NCI-H446 (cell line): ENCODE results near the gene NF2.

ENCODE experiments used
- DNase-seq, 2 experiments: peaks; one replicate each; lab custom pipeline; 2025; lab: John Stamatoyannopoulos, UW

The NF2 gene

GRCh38 chr22:29720811-29721323 lies 117.4 kb downstream of the NF2 start:
- DNase-seq, result no peak

DNA sequence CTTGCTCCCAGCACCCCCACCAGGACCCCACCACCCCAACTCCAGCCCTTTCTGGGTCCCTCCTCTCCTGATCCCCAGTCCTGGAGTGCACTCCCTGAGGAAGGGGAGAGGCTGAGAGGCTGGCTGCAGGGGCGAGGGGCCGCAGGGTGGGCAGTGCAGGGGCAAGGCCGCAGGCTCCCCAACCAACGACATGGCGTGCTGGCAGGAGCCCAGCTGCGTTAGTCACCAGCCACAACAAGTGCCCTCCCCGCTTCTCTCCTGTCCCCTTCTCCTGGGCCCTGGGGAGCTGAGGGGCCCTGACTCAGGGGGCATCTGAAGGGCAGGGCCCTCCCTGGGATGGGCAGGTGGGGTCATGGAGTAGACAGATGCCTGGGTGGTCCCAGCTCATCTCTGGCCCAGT lies 118.7 kb downstream of the NF2 start:
- DNase-seq, result no peak

- no peak for DNase-seq
Measured at GRCh38 chr22:29722587-29722986, 119.2 kb downstream of the NF2 start.

- no peak for DNase-seq
Measured at GRCh38 chr22:29723766-29724165, 120.3 kb downstream of the NF2 start.

DNA sequence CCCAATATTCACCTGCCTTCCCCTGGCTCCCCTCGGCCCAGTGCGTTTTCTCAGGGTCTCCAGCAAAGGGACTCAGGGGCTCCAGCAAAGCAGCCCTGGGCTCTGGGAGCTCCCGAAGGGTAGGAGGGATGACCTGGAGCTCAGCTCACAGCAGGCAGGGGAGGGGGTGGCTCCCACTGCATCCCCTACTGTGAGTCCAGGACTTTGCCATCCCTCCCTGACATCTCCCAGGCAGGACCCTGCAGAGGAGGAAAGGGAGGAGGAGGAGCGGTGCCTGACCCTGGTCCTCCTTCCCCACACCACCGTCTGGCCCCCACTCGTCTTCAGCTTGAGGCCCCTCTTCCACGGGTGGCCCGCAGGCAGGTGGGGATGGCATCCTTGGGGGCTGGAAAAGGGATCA lies 121.4 kb downstream of the NF2 start:
- DNase-seq, result no peak

DNA sequence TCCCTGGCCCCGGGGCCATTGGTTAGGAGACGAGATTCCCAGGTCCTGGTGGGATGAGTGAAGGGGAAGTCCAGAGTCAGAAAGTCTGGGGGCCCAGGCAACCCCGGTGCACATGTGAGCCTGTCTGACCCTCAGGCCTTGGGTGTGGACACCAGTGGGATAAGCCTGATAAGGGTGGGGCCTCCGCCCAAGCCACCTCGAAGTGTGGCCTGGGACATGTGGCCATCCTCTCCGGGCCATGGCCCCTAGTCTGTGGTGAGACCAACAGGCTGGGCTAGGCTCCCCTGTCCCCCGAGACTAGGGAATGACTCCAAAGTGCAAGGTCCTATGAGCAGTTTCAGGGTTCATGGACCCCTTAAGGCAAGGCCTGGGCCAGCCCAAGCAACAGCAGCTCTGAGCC lies 122.7 kb downstream of the NF2 start:
- DNase-seq, result no peak

DNA sequence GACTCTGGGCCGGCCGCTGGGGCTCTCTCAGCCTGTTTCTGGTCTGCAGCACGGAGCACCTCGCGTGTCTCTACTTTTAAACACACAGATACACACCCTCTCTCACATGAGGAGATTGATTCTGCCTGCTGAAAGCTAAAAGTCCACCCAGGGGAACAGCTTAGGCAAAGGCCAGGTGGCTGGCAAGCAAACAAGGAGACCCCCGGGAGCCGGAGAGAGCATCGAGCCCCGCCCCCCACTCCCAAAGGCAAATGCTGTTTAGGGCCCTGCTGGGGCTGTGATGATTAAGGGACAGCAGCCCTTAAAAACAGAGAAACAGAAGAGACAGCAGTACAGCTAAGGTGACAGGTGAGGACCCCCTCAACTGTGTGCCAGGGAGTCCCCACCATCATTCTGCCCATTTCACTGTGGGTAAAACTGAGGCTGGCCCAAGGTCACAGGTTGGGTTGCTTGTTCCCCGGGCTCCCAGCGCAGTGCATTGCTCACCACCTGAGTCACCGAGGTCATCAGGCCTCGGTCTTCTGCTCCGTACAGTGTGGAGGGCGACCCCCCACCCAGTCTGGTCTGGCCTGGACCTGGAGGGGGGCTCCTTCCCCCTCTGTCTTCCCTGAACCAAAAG lies 123.2 kb downstream of the NF2 start:
- no peak for DNase-seq

DNA sequence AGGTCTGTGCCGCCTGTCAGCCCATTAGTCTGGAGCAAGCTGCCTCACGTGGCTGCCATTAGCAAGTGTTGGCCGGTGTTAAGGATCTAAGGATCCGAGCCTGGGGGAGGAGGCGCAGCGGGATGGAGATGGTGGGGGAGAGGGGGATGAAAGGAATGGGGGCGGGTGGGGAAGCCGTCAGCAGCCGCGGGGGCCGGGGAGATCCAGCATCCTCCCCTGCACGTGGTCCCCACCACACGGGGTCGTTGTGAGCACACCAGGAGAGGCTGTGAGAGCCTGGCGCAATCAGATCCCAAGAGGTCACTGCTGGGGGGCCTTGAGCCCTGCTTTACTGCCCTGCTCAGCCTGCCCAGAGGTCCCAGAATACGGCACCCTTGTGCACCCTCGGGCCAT lies 123.7 kb downstream of the NF2 start:
- no peak for DNase-seq

- no peak for DNase-seq
Measured at GRCh38 chr22:29729161-29729560, 125.7 kb downstream of the NF2 start.

DNA sequence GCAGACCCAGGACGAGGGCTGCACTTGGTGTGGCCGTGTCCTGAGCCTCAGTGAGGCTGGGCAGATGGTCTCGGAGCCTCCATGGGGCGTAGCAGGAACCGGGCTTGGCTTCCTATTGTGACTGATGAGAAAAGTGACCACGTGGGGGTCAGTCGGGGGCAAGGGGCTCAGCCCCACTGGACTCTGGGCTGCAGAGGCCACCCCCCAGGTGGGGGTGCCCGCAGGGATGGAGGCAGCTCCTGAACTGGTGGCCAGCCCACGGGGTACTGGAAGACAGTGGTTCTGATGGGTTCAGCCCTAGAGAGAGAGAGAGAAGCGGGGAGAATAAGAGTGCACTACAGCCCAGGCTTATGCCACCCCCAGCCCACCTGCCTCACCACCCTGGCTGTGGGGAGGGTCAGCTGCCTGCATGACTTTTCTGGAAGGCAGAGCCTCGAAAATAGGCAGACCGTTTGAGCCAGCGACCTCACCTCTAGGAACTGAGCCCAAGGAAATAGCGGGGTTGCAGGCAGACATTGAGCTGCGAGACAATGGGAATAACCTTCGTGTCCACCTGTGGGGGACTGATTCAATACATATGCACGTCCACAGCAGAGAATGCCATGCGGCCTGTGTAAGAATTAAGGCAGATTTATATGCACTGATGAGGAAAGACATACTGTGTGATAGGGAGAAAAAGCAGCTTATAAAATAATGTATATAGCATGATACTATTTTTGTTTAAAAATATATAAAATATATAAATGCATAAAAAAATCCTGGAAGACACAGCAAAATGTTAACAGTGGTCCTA lies 127.8 kb downstream of the NF2 start:
- no peak for DNase-seq

DNA sequence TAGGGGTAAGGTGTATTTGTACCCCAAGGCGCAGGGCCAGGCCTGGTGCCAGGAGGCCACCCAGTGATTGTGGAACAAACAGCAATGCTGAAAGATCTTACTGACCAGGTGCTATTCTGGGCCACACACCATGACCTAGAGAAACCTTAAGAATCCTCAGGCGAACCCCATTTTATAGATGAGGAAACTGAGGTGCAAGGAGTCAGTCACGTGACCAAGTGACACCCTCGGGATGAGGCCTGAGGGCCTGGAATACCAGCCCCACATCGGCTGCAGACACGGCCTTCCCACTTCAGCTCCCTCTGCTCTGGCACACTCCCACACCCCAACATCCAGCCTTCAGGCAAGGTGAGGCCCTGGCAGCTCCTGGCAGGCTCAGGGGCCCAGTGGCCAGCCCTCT lies 129.4 kb downstream of the NF2 start:
- peak in 1 of 2 experiments; percentile 12 for DNase-seq

- peak; percentile 45 to 85 for DNase-seq
Measured at GRCh38 chr22:29733362-29734201, 130.1 kb downstream of the NF2 start.

DNA sequence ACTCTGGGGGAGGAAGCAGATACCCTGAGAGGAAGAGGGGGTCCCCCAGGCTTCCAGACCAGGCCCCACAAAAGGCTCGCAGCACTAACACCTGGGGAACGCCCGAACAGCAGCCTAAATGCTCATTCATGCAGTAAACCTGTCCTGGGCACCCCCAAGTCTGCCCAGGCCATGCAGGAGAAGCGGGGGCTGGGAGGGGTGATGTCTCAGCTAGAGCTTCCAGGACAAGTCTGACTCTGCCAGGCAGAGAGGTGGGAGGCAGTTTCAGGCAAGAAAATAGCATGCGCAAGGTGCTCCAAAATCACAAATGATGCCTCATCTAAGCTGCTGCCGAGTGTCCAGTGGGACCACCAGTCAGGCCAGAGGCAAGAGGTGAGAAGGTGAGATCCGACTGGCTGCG lies 131.0 kb downstream of the NF2 start:
- no peak for DNase-seq

- DNase-seq, result no peak
Measured at GRCh38 chr22:29734838-29735237, 131.4 kb downstream of the NF2 start.

GRCh38 chr22:29735416-29735815 lies 132.0 kb downstream of the NF2 start:
- no peak for DNase-seq

DNA sequence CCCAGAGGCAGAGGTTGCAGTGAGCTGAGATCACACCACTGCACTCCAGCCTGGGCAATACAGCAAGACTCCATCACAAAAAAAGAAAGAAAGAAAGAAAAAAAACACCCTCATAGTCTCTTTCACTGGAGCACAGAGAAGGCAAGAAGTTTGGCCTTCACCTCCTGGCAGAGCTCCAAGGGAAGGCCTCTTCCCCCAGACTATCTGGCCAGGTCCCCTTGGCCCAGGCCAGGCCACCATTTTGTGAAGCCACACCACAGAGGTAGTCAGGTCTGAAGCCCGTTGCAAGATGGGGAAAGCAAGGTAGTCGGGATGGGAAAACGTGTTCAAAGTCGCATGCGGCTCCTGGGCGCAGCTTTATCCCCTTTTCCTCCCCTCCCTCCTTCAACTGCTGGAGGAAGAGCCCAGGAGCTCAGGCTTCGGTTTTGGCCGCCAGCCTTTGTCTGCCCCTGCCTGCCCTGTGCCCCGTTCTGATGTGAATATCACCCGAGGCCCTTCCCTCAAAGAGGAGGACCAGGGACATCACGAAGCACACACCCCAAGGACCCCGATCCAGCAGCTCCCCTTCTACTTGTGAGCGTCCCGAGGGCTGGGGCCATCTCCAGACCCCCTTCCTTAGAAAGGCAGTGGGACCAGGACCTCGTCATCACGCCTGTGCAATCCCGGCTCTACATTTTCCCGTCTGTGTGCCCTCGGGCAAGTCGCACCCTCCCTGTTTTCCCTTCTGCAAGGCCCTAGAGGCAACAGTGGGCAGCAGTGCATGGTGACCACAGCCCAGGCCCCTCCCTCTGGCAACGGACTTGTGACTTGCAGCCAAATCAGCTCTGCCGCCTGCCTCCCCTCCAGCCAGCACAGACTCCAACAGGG lies 134.1 kb downstream of the NF2 start:
- DNase-seq, result peak; percentile 19 to 57

DNA sequence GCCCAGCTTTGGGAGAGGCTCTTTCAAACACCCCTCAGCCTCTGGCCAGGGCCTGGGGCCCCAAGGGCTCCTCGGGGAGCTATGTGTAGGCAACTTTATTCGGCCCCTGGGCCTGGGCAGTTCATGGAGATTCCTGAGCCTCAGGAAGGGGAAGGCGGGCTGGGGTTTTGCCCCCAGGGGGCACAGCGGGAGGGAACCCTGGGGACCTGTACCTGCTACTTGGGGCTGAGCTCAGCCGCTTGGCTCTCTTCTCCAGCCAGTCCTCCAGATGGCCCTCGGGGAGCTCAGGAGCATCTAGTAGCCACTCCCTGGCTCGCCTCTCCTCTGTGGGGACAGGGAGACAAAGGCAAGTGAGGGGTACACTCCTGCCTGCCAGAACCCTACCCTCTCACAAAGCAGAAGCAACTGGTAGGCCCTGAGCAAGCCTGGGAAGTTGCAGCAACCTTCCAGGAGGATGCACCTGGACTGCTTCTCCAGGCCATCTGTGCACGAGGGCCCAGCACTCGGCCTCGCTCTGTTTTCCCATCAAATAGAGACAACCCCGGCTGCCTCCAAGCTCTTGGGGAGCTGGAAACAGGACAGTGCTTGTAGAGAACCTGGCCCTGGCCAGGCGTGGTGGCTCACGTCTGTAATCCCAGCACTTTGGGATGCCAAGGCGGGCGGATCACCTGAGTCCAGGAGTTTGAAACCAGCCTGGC lies 134.8 kb downstream of the NF2 start:
- DNase-seq, result no peak

GRCh38 chr22:29739346-29739875 lies 136.0 kb downstream of the NF2 start:
- DNase-seq, result no peak

DNA sequence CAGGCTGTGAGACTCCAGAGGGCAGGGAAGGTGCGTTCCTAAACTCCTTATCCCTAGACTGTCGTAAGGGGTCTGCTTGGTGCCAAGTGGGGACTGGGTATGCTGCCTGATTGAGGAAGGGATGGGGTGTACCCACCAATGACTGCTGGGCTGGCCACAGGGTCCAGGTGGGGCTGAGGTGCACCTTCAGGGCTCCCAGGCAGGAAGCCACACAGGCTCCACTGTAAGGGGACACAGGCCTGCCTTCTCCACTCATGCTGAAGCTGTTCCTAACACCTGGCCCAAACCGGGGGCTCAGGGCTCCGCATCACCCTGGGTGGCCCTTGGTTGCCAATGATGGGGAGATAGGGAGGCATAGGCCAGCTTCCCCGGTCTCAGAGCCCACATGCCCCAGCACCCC lies 136.8 kb downstream of the NF2 start:
- no peak for DNase-seq

DNA sequence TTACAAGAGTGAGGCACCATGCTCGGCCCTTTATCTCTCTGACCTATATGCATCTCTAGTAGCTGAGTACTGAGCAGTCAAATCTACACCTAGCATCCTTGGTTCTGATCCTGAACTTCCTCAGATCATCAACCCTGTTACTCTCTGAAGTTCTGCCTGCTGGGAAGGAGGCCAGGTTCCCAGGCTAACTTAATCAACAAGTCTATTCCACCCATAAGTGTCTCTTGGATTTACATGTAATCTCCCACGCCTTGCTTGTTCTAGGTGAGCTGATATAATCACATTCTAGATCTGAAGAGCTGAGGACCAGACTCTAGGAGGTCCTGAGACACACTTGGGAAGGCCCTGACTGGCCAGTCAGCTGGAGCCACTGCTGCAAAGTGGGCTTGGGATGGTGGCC lies 138.5 kb downstream of the NF2 start:
- DNase-seq, result no peak

DNA sequence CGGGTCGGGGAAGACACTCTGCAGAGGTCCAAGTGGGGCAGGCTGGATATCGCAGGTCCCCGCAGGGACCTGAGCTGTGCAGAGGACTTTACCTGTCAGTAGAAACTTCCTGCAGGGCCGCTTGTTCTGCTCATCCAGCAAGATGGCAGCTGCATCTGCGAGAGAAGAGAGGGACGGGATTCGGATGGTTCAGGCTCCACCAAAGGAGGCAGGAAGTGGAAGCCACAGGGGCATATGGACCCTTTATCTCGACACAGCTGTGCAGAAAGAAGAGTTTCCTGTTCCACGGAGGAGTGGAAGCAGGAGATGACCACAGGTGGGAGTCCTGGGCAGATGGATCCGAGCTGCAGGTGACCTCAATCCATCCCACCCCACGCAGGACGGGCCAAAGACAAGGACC lies 138.9 kb downstream of the NF2 start:
- DNase-seq, result no peak
